Transverse colon (tissue), 4 donors: Measurements from ENCODE around the gene CDH13.

ENCODE experiments used
- CTCF ChIP-seq, 5 experiments: fragments of 200-600 bp in 3 of 5; fragments of 450-650 bp in 2 of 5; sonication (generic) in 3 of 5; IDR thresholded peaks; 1 replicate in 2 of 5; 2 replicates in 3 of 5; pipeline ENCODE4 v1.5.1; 2016 to 2017; ENCODE audit warnings: antibody characterized with exemption in 5 of 5, inconsistent platforms in 3 of 5, mild to moderate bottlenecking in 2 of 5, moderate library complexity in 1 of 5
- EP300 ChIP-seq: sonication (generic); formaldehyde crosslinking; IDR thresholded peaks from one replicate; pipeline ENCODE4 v1.6.1; 2017; ENCODE audit warnings: antibody characterized with exemption, low read depth
- POLR2AphosphoS5 ChIP-seq, 3 donors: sonication (generic); formaldehyde crosslinking; IDR thresholded peaks; one replicate each; pipeline ENCODE4 v1.6.1; 2016; ENCODE audit warnings: antibody characterized with exemption in 3 of 3

GRCh38 chr16:83842756-83843507, 1216.2 kb downstream of the CDH13 start:
- TF ChIP-seq CTCF (IDR thresholded peaks at IDR 0.05) (no peak), POLR2AphosphoS5 (IDR thresholded peaks at IDR 0.05) (no peak), EP300 (no peak)
